22Rv1 (cell line): ENCODE results near the gene CYB561D2.

Source experiments
- H3K27ac ChIP-seq: fragments of 450-650 bp; 2 replicates; pipeline ENCODE4 v1.5.1; 2017
- ZFX ChIP-seq: fragments of 450-650 bp; IDR thresholded peaks from 2 replicates; pipeline ENCODE4 v1.6.1; 2017; ENCODE audit warnings: antibody characterized with exemption, borderline replicate concordance
- TF ChIP-seq, protein P1 (sequence below): fragments of 450-650 bp; IDR thresholded peaks from 2 replicates; pipeline ENCODE4 v1.5.1; 2017; ENCODE audit warnings: mild to moderate bottlenecking

The CYB561D2 gene

GRCh38 chr3:50352781-50353180 lies 2.1 kb downstream of the CYB561D2 start:
- H3K27ac ChIP-seq, result peak overlapping the region; percentile 18; the same call in 1 of the 2 replicates
- TF ChIP-seq, protein P1, sequence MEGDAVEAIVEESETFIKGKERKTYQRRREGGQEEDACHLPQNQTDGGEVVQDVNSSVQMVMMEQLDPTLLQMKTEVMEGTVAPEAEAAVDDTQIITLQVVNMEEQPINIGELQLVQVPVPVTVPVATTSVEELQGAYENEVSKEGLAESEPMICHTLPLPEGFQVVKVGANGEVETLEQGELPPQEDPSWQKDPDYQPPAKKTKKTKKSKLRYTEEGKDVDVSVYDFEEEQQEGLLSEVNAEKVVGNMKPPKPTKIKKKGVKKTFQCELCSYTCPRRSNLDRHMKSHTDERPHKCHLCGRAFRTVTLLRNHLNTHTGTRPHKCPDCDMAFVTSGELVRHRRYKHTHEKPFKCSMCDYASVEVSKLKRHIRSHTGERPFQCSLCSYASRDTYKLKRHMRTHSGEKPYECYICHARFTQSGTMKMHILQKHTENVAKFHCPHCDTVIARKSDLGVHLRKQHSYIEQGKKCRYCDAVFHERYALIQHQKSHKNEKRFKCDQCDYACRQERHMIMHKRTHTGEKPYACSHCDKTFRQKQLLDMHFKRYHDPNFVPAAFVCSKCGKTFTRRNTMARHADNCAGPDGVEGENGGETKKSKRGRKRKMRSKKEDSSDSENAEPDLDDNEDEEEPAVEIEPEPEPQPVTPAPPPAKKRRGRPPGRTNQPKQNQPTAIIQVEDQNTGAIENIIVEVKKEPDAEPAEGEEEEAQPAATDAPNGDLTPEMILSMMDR, result no peak; the same call in 1 of the 2 replicates
- no peak for TF ChIP-seq ZFX

DNA sequence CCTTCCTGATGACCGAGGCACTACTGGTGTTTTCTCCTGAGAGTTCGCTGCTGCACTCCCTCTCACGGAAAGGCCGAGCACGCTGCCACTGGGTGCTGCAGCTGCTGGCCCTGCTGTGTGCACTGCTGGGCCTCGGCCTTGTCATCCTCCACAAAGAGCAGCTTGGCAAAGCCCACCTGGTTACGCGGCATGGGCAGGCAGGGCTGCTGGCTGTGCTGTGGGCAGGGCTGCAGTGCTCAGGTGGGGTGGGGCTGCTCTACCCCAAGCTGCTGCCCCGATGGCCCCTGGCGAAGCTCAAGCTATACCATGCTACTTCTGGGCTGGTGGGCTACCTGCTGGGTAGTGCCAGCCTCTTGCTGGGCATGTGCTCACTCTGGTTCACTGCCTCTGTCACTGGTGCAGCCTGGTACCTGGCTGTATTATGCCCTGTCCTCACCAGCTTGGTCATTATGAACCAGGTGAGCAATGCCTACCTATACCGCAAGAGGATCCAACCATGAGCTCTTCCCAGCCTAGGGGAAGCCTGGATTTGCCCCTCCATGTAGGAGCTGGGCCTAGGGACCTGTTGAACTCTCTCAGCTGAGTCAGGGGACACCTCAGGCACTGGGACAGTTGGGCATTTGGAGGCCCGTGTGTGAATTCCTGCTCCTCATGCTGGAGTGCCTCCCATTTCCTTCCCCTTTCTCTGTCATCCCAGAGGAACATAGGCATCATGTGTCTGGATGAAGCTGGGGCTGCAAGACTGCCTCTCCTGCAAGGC lies 2.8 kb downstream of the CYB561D2 start:
- H3K27ac ChIP-seq, result peak overlapping the region; percentile 18; the same call in 1 of the 2 replicates
- TF ChIP-seq, protein P1, result no peak
- no peak for TF ChIP-seq ZFX

- peak overlapping the region; percentile 18; the same call in 1 of the 2 replicates for H3K27ac ChIP-seq
- TF ChIP-seq, protein P1, result no peak
- TF ChIP-seq ZFX, result no peak
Observed at GRCh38 chr3:50354186-50354764, 3.6 kb downstream of the CYB561D2 start.

DNA sequence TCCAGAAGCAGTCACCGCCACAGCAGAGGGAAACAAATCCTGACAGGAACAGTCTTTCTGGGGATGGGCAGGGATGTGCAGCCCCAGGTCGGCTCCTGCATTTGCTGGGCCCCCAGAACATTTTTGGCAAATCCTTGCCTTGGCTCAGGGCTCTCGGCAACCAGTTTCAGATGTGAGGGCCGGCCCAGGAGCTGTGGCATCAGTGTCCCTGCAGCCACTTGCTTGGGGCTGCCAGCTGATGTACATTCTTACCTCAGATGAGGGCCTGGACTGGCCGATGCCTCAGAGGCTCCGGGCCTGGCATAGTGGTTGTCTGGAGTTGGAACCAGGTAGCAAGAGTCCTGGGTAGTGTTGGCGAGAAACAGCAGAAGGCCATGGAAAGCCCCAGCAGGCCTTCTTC lies 4.2 kb downstream of the CYB561D2 start:
- H3K27ac ChIP-seq, result 0 out of 2 replicates have a peak overlapping the region, but pooled peaks have one; percentile 18
- no peak for TF ChIP-seq ZFX
- TF ChIP-seq, protein P1, result no peak

GRCh38 chr3:50355829-50356552 lies 5.3 kb downstream of the CYB561D2 start:
- TF ChIP-seq, protein P1, result no peak
- no peak for TF ChIP-seq ZFX
- peak overlapping the region; percentile 75 for H3K27ac ChIP-seq

GRCh38 chr3:50356553-50356952 lies 5.9 kb downstream of the CYB561D2 start:
- no peak for TF ChIP-seq ZFX
- TF ChIP-seq, protein P1, result no peak
- H3K27ac ChIP-seq, result peak overlapping the region; percentile 75
